Left forelimb (tissue), 1 donor: ENCODE results near the gene PDZRN4.
"Not testable (repeated sequence)": the region's sequence is repeated elsewhere in the genome, so short reads cannot be mapped to it uniquely, and the experiment has no call there.

Experiments
- DNase-seq: peaks from one replicate; pipeline ENCODE4 v3.0.0-alpha.2; 2018; ENCODE audit warnings: low spot score

PDZRN4 gene

DNA sequence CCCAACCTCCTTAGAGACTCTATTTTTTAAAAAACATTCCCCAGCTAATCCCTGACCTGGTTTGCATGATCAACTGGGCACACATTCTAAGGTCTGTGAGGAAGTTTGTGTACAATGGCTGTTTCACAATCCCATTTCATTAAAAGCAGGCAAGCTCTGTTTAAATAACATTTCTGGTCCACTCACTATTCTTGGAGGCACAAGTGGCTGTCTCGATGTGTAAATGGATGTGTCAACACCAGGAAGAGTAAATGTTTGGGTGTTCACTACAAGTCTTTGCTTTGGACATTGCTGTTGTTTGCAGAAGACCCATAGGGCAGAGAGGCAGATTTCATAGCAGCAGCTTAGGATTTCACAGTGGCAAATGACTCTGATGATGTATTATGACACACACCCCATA is 98.3 kb downstream of the PDZRN4 start:
- DNase-seq: no peak

DNA sequence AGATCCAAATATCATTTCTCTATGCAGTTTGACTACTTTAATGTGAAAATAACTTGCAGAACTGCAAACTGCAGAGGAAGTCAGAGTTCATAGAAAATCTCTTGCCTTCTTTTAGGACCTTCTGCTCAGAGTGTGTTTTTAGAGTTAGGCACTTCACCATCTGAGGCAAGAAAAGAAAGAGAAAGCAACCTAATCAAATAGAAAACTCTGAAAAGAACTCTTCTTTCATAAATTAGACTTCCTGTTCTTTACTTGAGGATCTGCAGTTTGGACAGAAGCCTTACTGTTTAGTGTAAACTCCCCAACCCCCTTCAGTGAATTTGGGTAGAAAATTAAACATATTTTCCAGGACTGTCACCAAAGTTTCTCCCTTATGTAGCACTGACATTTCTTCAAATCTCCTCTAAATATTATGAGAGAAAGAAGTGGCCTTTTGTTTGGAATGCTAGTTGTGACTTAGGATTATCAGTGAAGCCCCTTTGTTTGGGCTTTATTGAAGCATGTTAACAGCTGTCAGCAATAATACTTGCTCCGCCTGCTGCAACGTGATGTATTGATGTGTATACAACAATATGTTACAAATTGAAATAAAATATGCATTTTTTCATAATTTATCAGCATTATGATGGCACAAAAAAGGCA is 99.5 kb downstream of the PDZRN4 start:
- DNase-seq: no peak

DNA sequence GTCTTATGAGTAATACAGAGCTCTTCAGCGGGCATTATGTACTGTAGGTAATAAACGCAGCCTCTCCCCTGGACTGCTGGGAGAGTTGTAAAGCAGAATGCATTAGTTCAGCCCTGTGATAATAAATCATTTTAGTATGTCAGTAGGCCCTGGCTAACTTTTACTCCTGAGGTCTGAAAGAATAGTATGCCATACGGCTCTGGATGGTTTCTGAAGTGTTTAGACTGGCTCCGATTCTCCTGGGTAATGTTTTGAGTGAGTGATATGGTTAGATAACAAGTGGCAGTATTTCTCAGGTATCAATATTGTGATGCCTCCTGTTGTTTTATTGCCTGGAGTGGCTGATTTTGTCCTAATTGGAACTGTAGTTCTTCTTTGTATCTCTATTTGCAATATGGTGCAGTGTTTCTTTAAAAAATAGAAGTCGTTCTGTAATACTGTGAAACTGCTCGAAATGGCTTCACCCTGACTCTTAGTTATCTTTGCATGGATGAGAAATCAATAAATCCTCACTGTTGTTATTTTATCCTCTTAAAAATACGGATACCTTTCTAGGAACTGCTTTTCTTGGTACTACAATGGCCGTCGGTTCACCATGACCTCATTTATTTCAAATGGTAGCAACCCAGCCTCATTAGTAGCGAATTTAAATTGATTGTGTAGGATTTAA is 100.2 kb downstream of the PDZRN4 start:
- DNase-seq: no peak

DNA sequence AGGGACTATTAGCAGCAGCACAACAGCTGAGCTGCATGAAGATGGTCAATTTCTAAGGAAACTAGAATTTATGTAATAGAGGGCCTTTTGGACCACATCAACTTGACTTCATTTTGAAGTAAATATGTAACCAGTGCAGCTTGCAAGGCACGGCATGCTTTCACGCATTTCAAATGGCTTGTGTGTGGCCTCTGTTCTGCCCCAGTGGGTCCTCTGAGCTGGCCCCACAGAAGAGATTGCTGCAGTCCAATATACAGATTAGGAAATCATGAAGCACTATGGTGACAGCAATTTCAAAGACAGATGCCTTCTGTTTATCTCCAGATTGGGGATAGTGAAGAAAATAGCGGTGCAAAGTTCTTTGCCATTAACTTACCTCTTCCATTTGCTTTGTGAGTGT is 101.4 kb downstream of the PDZRN4 start:
- DNase-seq: no peak

DNA sequence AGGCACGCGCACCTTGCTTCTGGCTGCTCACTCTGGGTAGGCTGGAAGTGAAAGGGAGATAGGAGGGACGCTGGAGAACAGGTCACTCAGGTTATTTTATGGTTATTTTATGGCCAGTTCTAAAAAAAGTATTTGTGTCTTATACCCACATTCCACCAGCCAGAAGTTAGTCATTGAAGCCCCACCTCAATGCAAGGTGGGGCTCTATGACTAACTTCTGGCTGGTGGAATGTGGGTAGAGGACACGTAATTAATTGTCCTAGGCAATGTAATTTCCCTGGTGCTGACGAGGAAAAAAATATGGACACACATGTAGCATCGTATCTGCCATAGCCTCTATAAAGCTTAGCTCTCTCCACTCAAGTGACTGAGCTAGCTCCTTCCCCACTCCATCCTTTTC is 104.9 kb downstream of the PDZRN4 start:
- DNase-seq: no peak

DNA sequence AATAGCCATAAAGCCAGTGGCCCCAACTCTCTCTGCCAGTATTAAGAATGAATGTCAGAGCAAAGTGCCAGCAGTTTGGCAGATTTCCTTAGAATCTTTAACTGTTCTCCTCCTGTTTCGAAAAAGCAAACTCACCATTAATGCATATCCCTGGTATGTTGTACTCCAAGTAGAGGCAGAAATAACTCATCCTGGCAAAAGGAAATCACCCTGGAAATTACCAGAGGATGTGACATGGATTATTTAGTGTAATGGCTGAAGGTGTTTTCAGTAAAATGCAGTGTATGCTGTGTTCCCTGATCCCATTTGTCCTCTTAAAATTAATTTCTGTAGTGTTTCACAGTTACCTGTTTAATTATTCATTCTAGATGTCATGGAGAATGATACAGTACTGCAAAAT is 105.3 kb downstream of the PDZRN4 start:
- DNase-seq: no peak

DNA sequence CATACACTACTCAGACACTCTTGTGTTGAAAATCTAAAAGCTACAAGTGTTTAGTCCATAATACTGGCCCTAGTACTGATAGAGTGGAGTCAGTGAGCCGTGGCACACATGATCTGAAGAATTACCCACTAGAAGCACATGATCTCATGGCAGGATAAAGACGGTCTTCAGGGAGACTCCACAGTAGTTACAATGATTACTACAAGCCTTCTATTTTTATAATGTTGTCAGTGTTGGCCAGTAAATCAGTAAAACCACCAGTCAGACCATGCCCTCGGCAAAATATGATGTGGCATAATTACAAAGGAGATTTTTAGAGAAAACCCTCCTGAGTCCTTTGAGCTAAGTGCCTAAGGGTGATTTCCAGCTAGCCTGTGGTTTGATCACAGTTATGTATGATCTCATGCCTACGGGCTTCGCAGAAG is 114.9 kb downstream of the PDZRN4 start:
- DNase-seq: no peak

DNA sequence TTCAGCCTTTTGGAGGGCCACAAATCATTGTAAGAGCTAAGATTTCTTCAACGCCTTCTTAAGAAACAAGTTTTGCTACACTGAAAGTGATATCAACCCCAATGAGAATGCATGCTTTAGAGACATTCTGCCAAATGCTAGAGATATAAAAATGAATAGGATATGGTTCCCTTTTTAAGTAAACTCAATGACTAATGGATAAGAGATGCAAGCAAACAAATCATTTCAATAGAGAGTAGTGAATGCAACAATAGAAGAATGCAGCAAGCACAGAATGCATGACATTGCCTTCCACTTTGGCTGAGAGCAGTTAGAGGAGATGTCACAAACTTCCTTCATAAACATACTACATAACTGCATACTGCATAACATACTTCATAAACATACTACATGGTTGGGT is 116.4 kb downstream of the PDZRN4 start:
- no peak for DNase-seq

DNA sequence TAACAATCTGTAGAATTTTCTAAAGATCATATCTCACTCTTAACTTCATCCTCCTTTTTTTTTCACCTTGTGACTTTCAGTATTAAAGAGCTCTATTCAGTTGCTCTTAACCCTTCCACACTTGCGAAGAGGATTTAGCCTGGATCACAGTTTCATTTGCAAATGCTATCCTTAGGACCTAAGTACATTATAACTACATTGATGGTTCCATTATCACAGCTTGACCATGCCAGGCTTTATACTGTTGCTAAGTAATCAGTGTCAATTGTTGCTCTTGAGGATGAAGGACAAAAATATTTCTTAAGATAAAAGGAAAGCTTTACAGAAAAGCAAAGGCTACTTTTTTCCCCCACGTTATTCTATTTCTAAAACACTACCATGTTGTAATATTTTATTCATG is 122.2 kb downstream of the PDZRN4 start:
- DNase-seq: no peak

DNA sequence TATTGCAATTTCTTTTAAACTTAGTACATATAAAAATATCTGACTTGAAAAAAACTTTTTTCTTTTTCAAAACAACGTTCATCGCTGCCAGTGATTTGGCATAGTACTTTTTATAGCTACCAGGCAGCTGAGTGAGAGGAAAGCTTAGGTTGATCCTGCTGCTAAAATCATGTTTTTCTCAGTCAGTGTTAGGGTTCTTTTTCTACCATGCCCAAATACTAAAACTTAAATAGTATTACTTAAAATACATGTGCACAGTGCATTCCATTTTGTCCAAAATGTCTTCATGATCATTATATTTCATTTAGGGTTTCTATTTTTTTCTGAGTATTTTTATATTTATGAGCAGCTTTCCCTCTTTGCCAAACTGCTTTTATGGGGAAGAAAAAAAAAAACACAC is 123.8 kb downstream of the PDZRN4 start:
- no peak for DNase-seq

DNA sequence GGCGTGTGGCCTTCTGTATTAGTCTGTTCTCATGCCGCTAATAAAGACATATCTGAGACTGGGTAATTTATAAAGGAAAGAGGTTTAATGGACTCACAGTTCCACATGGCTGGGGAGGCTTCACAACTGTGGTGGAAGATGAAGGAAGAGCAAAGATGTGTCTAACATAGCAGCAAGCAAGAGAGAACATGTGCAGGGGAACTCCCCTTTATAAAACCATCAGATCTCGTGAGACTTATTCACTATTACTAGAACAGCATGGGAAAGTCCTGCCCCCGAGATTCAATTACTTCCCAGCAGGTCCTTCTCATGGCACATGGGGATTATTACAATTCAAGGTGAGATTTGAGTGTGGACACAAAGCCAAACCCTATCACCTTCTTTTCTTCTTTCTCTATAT is 124.3 kb downstream of the PDZRN4 start:
- DNase-seq: not testable (repeated sequence)

DNA sequence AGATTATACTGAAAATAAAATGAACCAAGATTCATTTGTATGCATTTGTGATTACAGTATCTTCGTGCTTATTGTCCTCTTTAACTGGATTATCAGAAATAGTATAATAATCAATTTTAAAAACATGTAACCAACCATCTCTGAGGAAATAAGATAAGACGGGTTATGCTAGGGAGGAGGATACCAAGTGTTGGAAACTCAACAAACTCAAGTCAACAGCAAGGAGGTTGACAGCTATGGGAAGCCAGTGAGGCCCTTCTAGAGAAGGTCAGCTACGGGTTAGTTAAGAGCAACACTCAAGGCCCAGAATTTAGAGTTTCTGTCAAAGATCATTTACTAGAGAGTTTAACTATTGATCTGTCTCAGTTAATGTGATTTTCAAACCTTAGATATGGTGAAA is 137.2 kb downstream of the PDZRN4 start:
- no peak for DNase-seq

DNA sequence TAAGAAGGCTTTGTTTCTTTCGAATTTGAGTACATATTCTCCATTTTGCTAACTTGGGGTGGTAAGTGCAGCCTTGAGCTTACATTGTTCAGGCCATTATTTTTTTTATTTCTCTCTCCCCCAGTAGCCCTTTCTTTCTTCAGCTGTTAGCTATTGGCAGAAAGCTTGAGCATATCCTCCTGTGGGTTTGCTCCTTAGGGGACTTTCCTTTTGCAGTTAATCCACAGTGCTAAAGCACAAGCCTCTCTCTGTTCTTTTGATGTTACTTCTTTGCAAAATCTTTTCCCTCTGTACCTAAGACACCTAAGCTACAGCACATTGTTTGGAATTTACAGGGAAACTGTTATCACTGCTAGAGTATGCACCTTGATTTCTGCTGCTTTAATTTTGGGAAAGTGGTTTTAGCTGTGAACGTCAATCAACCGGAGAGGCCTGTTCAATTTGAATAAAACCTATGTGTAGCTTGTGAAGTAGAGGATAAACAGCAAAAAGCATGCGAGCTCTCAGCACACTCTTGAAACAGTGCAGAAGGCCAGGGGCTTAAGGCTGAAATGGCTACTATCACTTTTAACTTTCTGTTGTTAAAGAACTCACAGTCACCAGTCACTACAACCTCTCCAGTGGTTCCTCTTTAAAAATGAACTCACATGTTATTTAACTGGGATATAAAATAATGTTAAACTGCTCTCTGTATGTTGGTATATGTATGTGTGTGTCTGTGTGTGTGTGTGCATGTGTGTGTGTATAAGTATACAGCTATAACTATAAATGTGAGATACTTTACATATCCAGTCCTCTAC is 139.2 kb downstream of the PDZRN4 start:
- no peak for DNase-seq

DNA sequence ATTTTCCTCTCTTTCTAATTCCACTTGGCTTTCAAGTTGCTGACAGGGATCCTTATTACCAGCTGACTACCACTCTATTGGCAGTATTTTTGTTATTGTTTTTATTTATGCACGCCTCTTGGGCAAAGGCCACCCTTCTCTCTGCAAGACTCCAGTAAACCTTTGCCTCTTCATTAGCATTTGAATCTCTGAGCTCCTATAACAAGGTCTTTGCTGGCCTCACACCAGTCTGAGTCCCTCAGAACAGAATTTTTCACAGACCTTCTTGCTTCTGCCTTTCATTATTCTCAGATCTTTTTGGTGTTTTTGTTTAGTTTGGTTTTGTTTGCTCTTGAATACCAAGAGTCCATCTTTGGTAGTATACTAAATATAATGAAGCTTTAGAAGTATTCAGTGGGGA is 145.9 kb downstream of the PDZRN4 start:
- no peak for DNase-seq

DNA sequence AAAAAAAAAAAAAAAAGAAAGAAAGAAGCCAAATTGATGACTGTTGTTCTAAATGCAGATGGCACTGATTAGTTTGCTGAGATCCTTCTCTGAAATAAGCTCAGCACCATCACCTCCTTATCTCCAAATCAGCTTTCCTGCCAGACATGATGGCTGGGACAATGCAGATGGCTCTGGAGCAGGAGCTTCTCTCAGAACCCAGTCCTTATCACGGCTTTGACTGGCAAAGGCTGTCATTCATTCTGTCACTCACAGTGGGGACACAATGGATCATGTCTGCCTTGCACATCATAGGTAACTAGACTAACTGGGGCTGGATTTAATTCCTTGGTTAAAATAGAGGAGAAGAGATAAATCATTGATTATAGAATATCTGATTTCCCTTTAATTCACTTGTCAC is 146.3 kb downstream of the PDZRN4 start:
- no peak for DNase-seq

DNA sequence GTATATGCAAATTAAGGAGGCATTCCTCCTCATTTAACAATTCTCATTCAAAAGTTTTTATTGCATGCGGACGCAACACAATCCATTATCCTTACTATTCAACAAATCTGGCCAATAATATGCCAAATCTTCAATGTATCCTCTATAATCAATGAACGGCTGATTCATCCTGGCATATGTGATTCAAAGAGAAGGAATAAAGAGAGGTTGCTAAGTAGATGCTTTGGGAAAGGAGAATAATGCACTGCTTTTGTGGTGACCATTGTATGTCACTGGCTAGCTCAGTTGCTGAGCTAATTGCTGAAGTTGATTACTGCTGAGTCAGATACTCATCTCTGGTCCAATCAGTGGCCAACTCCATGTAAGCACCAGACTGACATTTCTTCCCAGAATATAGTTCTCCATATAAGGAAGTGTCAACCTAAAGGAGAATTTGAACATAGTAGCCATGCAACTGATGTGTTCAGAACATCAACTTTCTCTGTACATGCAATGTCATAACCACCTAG is 148.0 kb downstream of the PDZRN4 start:
- DNase-seq: no peak

DNA sequence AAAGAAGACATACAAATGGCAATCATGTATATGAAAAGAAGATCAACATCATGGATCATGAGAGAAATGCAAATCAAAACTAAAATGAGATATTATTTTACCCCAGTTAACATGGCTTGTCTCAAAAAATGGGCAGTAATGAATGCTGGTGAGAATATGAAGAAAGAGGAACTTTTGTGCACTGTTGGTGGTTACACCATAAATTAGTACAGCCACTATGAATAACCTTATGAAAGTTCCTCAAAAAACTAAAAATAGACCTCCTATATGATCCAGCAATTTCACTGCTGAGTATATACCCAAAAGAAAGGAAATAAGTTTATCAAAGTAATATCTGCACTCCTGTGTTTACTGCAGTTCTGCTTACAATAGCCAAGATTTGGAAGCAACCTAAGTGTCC is 151.7 kb downstream of the PDZRN4 start:
- DNase-seq: no peak

DNA sequence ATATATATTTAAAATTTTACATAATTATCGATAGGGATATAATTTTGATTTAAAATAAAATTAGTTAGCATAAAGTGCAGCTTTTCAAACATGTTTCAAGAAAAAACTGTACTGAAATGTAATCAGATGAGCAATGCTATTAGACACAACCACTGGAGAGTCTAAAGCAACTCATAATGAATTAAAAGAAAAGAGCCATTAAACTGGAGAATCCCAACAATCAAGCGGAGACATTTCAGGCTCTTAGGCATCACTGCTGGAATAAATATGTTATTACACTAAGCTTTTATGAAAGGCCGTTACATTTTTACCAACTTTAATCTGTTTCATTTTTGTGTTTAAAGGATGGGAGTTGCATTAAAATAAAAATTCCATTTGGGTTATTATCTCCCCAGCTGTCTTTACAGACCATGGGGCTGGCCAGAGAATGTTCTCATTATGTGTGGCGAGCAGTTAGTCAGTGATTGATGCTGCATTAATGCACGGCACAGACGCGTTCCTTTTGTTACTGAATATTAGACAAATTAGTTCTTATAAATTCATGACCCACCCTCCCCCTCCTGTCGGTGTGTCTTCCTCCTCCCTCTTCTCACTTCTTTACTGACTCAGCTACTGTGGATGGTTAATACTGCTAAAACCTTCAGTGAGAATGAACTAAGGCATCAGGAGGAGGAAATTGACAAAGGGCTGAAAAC is 156.8 kb downstream of the PDZRN4 start:
- no peak for DNase-seq

DNA sequence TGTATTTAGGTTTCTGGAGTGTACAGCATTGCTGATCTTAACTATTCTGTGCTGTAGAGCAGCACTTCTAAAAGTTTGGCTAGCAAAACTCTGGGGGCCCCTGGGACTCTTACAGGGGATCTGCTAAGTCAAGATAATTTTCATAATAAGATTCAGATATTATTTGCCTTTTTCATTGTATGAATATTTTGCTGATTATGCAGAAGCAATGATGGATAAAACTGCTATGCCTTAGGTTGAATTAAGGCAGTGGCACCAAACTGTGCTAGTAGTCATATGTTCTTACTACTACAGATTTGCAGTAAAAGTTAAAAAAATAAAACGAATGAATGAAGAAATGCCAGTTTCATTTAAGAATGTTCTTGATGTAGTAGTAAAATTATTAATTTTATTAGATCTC is 160.1 kb downstream of the PDZRN4 start:
- no peak for DNase-seq

DNA sequence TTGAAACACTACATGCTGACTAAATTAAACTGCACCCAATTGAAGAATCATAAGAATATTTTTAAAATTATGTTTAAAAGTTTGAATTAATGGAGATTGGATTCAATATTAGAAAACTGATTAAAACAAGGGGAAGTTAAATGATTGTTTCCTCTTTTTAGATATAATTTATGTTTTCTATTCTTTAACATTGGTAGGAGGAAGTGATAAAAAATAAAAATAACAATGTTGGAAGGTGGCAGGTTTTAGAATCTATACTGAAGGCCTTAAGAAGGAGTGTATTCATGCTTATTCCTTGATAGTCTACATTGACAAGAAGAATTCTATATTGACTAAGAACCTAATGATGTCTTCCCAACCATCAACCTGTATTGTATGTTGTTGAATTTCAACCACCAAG is 168.1 kb downstream of the PDZRN4 start:
- DNase-seq: no peak

DNA sequence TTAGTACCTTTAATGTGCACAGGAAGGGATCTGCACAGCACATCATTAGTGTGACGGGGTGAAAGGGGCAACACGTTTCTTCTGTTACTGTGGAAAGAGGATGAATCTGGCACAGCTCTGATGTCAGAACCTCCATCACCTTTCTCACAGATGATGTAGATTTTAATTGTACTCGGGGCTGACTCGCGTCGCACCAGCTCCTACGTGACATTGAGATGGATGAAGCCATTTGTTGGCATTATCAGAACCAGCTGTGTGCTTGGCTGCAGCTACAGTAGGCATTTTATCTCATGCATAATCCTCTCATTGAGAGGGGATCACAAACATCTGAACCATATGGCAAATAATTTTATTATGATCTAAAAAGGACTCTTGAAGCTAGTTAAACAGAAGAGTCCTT is 173.6 kb downstream of the PDZRN4 start:
- no peak for DNase-seq

DNA sequence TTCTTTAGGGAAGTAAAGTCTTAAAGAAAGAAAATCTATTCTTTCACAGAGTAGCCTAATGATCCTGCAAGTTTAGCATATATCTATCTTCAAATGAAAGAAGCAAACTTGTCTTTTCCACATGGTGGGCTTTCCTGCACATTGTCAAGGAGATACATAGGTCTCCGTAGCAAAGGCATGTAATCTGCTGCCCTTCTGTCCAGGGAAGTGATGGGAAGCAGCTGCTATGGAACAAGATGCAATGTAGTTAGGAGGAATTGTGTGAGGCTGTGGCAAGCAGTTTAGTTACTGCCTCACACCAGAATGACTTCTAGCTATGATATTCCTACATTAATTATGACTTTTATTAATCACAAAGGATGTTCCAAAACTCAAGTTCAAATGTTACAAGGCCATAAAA is 174.4 kb downstream of the PDZRN4 start:
- DNase-seq: no peak

DNA sequence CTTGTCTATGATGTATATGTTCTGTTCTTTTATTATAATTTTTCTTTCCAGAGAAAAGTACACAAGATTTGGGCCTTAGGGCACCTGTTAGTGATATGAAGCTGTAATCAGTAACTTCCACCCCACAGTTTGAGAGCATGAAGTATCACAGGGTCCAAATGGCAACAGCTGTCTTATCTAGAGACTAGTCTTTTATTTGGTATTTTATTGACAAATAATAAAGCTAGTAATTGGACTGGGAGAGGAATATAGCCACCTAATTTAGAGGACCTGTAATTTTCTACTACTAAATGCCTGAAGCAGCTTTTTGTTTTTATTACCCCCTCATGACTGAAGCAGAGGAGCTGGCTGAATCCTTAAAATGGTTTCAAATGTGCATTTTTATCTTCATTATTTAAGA is 174.8 kb downstream of the PDZRN4 start:
- no peak for DNase-seq
